Astrocyte (in vitro differentiated cells and primary cell): ENCODE measurements around the gene ZFAND5. TPM values are rescaled to one million over a fixed set of nuclear protein-coding genes. Genes with fewer than 3 reads are reported as not detected.

ENCODE experiments used
- DNase-seq: peaks from one replicate; pipeline ENCODE4 v3.0.0-alpha.2; 2010; ENCODE audit warnings: low read depth
- FAIRE-seq: peaks from 2 replicates; lab custom pipeline; 2011; peaks lifted over from hg19 to GRCh38; lab: Jason Lieb, UNC
- H2AFZ ChIP-seq: 2 replicates; pipeline ENCODE4 v1.6.0; 2012; ENCODE audit warnings: low read depth, low read length, inconsistent platforms
- H3K27ac ChIP-seq: 2 replicates; pipeline ENCODE4 v1.5.1; 2011; ENCODE audit warnings: low read depth, low read length, inconsistent platforms
- H3K27me3 ChIP-seq: 2 replicates; pipeline ENCODE4 v1.6.0; 2011; ENCODE audit warnings: low read length, inconsistent platforms; ENCODE audit not compliant: insufficient read depth
- H3K36me3 ChIP-seq: 2 replicates; pipeline ENCODE4 v1.5.1; 2011; ENCODE audit warnings: low read length, inconsistent platforms; ENCODE audit not compliant: insufficient read depth
- H3K4me1 ChIP-seq: 2 replicates; pipeline ENCODE4 v1.5.1; 2011; ENCODE audit warnings: low read length, inconsistent platforms; ENCODE audit not compliant: insufficient read depth
- H3K4me2 ChIP-seq: 2 replicates; pipeline ENCODE4 v1.6.0; 2012; ENCODE audit warnings: low read length, inconsistent platforms
- H3K4me3 ChIP-seq: 2 replicates; pipeline ENCODE4 v1.5.1; 2011; ENCODE audit warnings: low read depth, mild to moderate bottlenecking, low read length, inconsistent platforms; ENCODE audit not compliant: insufficient read depth
- H3K79me2 ChIP-seq: 2 replicates; pipeline ENCODE4 v1.6.0; 2012; ENCODE audit warnings: mild to moderate bottlenecking, low read length, inconsistent platforms; ENCODE audit not compliant: insufficient read depth
- H3K9ac ChIP-seq: 2 replicates; pipeline ENCODE4 v1.6.0; 2012; ENCODE audit warnings: mild to moderate bottlenecking, low read length, inconsistent platforms
- H3K9me3 ChIP-seq: 2 replicates; pipeline ENCODE4 v1.5.1; 2012; ENCODE audit warnings: low read depth, mild to moderate bottlenecking, low read length, inconsistent platforms; ENCODE audit not compliant: insufficient read depth
- H4K20me1 ChIP-seq: 2 replicates; pipeline ENCODE4 v1.6.0; 2012; ENCODE audit warnings: low read length, inconsistent platforms; ENCODE audit not compliant: insufficient read depth
- H3K27ac Mint-ChIP-seq: one replicate; pipeline ENCODE4 v1.8.0; 2021; ENCODE audit warnings: mild to moderate bottlenecking, mixed read lengths; ENCODE audit not compliant: unreplicated experiment
- H3K27me3 Mint-ChIP-seq: one replicate; pipeline ENCODE4 v1.8.0; 2021; ENCODE audit warnings: low read depth, mixed read lengths; ENCODE audit not compliant: unreplicated experiment
- H3K36me3 Mint-ChIP-seq: one replicate; pipeline ENCODE4 v1.8.0; 2021; ENCODE audit warnings: low read depth, mixed read lengths; ENCODE audit not compliant: unreplicated experiment
- H3K4me1 Mint-ChIP-seq: one replicate; pipeline ENCODE4 v1.8.0; 2021; ENCODE audit warnings: low read depth, mixed read lengths; ENCODE audit not compliant: unreplicated experiment
- H3K4me3 Mint-ChIP-seq: one replicate; pipeline ENCODE4 v1.8.0; 2021; ENCODE audit warnings: mild to moderate bottlenecking, moderate library complexity, mixed read lengths; ENCODE audit not compliant: unreplicated experiment
- H3K9me3 Mint-ChIP-seq: one replicate; pipeline ENCODE4 v1.8.0; 2021; ENCODE audit warnings: mild to moderate bottlenecking, mixed read lengths; ENCODE audit not compliant: unreplicated experiment
- CTCF ChIP-seq: IDR thresholded peaks from 2 replicates; pipeline ENCODE4 v1.5.1; 2011; ENCODE audit warnings: low read depth, mild to moderate bottlenecking, inconsistent platforms, low read length, moderate library complexity; ENCODE audit not compliant: insufficient read depth
- EZH2 ChIP-seq: IDR thresholded peaks from 2 replicates; pipeline ENCODE4 v1.6.1; 2012; ENCODE audit warnings: mild to moderate bottlenecking, low read length, inconsistent platforms; ENCODE audit not compliant: insufficient read depth
- total RNA-seq: library from RNA; stranded (reverse); gene quantifications from 2 replicates; pipeline ENCODE4 v1.2.1, GENCODE V29; 2021

Gene ZFAND5
- total RNA-seq, 1 donor from 2014 or later, result 181 TPM

DNA sequence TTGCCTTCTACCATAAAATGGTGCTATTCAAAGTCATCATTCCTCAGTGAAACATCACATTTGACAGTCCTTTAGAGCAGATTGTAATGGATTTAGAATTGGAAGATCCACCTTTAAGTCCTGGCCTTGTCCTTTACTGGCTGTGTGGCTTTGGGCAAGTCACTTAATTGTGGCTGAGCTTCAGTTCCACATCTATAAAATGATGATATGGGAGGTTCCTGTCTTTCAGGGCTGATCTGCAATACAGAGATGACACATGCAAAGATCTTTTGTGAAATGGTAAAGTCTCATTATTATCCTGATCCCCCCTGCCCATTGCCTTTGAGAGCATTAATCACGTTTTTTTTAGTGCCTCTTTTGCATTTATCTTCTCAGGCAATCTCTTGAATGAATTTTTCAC, 58.2 kb downstream of the ZFAND5 start:
- Mint-ChIP-seq H3K27me3 (no peaks in the 10 kb centered on the region), H3K4me3 (no peak overlapping the region), H3K4me1 (peaks cover 5% of the 10 kb centered on the region), H3K9me3 (peaks cover 2% of the 10 kb centered on the region), H3K27ac (no peak overlapping the region), H3K36me3 (no peaks in the 10 kb centered on the region)
- no peak overlapping the region for H3K4me3 ChIP-seq
- H3K9me3 ChIP-seq, result no peaks in the 10 kb centered on the region
- no peak overlapping the region for H2AFZ ChIP-seq
- H3K27ac ChIP-seq, result no peak overlapping the region
- H3K36me3 ChIP-seq, result no peaks in the 10 kb centered on the region
- FAIRE-seq (no peak), DNase-seq (no peak)
- no peak overlapping the region for H3K9ac ChIP-seq
- no peaks in the 10 kb centered on the region for H3K79me2 ChIP-seq
- H3K4me1 ChIP-seq, result no peaks in the 10 kb centered on the region
- no peak for TF ChIP-seq CTCF
- no peak for TF ChIP-seq EZH2
- H4K20me1 ChIP-seq, result no peaks in the 10 kb centered on the region
- no peak overlapping the region for H3K4me2 ChIP-seq
- H3K27me3 ChIP-seq, result no peaks in the 10 kb centered on the region

DNA sequence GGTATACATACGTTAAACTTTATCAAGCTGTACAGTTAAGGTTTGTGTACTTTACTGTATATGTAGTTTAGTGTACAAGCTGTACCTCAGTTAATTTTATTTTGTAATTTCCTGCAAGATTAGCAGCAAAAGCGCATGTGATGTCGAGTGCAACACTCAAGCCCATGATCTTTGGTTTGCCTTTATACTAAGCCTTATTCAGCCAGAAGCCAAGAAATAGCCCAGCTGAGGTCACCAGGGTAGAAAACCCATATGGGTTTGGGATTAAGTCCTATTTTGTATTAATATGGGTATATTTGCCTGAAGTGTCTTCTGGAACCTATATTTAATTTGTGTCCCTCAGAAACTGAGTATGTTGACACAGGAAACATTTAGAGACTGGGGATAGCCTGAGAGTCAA, 59.3 kb downstream of the ZFAND5 start:
- Histone ChIP-seq H3K4me2 (no peak overlapping the region), H3K4me3 (no peak overlapping the region), H4K20me1 (no peaks in the 10 kb centered on the region), H3K36me3 (no peaks in the 10 kb centered on the region), H2AFZ (no peak overlapping the region), H3K4me1 (no peaks in the 10 kb centered on the region), H3K27me3 (no peaks in the 10 kb centered on the region), H3K9ac (no peak overlapping the region), H3K9me3 (no peaks in the 10 kb centered on the region), H3K79me2 (no peaks in the 10 kb centered on the region), H3K27ac (no peak overlapping the region)
- H3K27ac Mint-ChIP-seq, result no peak overlapping the region
- H3K4me1 Mint-ChIP-seq, result peaks cover 5% of the 10 kb centered on the region
- DNase-seq (no peak), FAIRE-seq (no peak)
- no peak overlapping the region for H3K4me3 Mint-ChIP-seq
- no peaks in the 10 kb centered on the region for H3K36me3 Mint-ChIP-seq
- no peaks in the 10 kb centered on the region for H3K27me3 Mint-ChIP-seq
- peaks cover 2% of the 10 kb centered on the region for H3K9me3 Mint-ChIP-seq
- no peak for TF ChIP-seq CTCF

GRCh38 chr9:72305102-72305546, 59.9 kb downstream of the ZFAND5 start:
- Mint-ChIP-seq H3K27ac (peak overlapping the region; percentile 19), H3K4me3 (no peak overlapping the region), H3K36me3 (no peaks in the 10 kb centered on the region), H3K4me1 (peaks cover 5% of the 10 kb centered on the region), H3K27me3 (no peaks in the 10 kb centered on the region), H3K9me3 (peaks cover 2% of the 10 kb centered on the region)
- H4K20me1 ChIP-seq, result no peaks in the 10 kb centered on the region
- peak overlapping the region; percentile 22 for H3K4me2 ChIP-seq
- TF ChIP-seq CTCF (no peak), EZH2 (no peak)
- FAIRE-seq, result no peak
- H3K27me3 ChIP-seq, result no peaks in the 10 kb centered on the region
- no peak overlapping the region for H3K27ac ChIP-seq
- H3K4me3 ChIP-seq, result no peak overlapping the region
- peak overlapping the region; percentile 30 for H2AFZ ChIP-seq
- H3K36me3 ChIP-seq, result no peaks in the 10 kb centered on the region
- peak; percentile 61 for DNase-seq
- no peak overlapping the region for H3K9ac ChIP-seq
- H3K4me1 ChIP-seq, result no peaks in the 10 kb centered on the region
- no peaks in the 10 kb centered on the region for H3K9me3 ChIP-seq
- H3K79me2 ChIP-seq, result no peaks in the 10 kb centered on the region
